Renal cortex interstitium (tissue), 11 donors: Measurements from ENCODE around the gene MGRN1. TPM values are rescaled to one million over a fixed set of nuclear protein-coding genes. Genes with fewer than 3 reads are reported as not detected.

Experiments
- DNase-seq, 11 donors: peaks; one replicate each; pipeline ENCODE4 v3.0.0-alpha.2; 2013; ENCODE audit warnings: low read depth in 9 of 11, low spot score in 4 of 11; ENCODE audit errors: extremely low read depth in 1 of 11
- polyA plus RNA-seq, 3 donors: library from polyadenylated mRNA; unstranded; fragments of 120-200 nt; gene quantifications; one replicate each; pipeline ENCODE4 v1.2.1, GENCODE V29; 2013; ENCODE audit not compliant: insufficient read length in 3 of 3

MGRN1 gene
- polyA plus RNA-seq, 3 donors, result 42.5 to 68.9 (median 51.9) TPM

GRCh38 chr16:4679850-4680636, 55.4 kb downstream of the MGRN1 start:
- no peak for DNase-seq

GRCh38 chr16:4680673-4681470, 56.2 kb downstream of the MGRN1 start:
- DNase-seq, result no peak

- no peak for DNase-seq
Measured at GRCh38 chr16:4681471-4682083, 57.0 kb downstream of the MGRN1 start.

- DNase-seq, result no peak
Measured at GRCh38 chr16:4682084-4682591, 57.5 kb downstream of the MGRN1 start.

- peak in 5 of 11 donors; percentile 64 to 72 (median 71) for DNase-seq
Measured at GRCh38 chr16:4682616-4683254, 58.1 kb downstream of the MGRN1 start.

DNA sequence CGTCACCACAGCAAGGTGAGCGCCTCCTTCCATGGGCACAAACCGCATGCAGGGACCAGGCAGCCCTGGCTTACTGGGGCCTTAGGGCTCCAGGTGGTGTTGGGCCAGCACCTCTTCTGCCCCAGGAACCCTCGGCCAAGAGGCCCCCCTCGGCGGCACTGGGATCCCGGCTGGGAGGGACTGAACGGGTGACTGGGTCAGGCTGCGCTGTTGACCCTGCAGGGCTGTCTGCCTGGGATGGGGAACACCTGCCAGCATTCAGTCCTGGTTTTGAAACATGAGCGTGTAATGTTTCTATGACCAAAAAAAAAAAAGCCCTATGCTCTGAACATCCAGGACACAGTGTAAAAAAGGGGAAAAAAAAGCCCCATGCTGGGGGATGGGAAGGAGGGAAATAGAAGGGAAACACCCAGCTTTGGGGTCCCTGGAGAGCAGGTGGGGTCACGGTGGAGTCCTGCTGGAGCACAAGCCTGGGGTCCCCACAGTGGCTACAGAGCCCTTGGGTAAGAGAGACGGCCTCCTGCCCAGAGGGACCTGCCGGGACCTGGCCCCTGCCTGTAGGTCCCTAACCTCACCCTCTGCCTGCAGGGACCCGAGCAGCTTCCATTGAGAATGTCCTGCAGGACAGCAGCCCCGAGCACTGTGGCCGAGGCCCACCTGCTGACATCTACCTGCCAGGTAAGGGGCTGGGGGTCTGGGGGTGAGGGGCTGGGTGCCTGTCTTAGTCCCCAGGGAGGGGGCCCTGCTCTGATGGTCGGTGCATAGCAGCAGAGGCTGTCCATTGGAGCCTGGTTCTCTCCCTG, 58.8 kb downstream of the MGRN1 start:
- no peak for DNase-seq

- DNase-seq, result no peak
Measured at GRCh38 chr16:4684058-4684715, 59.6 kb downstream of the MGRN1 start.

- no peak for DNase-seq
Measured at GRCh38 chr16:4684763-4685162, 60.1 kb downstream of the MGRN1 start.

- no peak for DNase-seq
Measured at GRCh38 chr16:4685292-4685691, 60.7 kb downstream of the MGRN1 start.

GRCh38 chr16:4685776-4686496, 61.3 kb downstream of the MGRN1 start:
- no peak for DNase-seq

DNA sequence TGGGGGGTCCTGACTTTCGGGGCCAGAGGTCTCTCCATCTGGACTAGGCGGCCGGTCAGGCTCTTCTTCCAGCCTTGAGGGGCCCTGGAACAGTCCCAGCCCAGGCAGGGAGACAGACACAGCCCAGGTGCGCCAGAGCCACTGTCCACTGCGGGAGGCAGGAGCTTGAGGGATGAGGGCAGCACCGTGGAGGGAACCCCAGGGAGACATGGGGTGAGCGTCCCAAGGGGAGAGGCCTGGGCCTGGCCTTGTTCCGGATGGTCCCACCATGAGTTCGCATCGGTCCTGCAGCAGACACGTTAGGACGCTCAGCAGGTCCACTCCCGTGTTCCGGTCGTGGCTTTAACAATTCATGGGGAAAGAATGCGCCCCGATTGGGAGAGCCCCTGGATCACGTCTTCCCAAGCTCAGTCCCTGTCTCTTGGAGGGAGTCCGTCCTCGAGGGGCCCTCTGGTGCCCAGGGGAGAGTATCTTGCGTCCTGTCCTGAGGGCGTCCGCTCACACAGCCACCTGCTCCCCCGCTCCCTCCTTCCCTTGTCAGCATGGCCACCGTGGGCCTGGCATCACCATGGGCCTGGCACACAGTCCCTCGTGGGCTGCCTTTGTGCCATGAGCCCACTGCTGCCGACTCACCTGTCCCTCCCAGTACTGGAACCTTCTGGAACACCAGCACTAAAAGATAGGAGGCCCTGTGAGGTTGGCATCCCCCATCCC, 62.0 kb downstream of the MGRN1 start:
- no peak for DNase-seq

DNA sequence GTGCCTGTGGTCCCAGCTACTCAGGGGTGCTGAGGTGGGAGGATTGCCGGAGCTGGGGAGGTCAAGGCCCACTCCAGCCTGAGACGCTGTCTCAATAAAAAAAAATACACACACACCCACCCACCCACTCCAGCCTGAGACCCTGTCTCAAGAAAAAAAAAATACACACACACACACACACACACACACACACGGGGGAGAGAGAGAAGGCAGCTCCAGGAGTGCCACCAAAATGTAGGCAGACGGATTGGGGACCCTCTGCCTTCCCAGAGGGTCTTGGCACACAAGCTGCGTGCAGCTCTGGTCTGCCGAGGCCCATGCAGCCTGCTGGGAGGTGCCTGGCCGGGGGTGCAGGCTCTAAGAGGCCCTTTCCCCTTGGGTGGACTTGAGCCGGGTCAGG, 62.8 kb downstream of the MGRN1 start:
- no peak for DNase-seq

- DNase-seq, result no peak
Measured at GRCh38 chr16:4687946-4688673, 63.5 kb downstream of the MGRN1 start.

DNA sequence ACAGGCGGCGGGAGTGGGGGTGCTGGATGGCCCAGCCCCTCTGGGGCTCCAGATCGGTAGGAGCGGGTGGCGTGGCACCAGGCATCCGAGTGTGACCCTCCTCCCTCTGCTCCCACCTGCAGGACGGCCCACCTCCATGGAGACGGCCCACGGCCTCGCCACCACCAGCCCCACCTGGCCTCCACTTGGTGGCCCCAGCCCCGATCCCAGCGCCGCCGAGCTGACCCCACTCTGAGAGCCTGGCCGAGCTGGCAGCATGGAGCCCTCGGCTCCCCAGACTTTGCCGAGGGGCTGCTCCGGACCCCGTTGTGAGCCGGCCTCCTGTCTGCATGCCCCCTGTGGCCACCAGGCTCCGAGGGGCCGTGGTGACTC, 64.0 kb downstream of the MGRN1 start:
- DNase-seq, result no peak

DNA sequence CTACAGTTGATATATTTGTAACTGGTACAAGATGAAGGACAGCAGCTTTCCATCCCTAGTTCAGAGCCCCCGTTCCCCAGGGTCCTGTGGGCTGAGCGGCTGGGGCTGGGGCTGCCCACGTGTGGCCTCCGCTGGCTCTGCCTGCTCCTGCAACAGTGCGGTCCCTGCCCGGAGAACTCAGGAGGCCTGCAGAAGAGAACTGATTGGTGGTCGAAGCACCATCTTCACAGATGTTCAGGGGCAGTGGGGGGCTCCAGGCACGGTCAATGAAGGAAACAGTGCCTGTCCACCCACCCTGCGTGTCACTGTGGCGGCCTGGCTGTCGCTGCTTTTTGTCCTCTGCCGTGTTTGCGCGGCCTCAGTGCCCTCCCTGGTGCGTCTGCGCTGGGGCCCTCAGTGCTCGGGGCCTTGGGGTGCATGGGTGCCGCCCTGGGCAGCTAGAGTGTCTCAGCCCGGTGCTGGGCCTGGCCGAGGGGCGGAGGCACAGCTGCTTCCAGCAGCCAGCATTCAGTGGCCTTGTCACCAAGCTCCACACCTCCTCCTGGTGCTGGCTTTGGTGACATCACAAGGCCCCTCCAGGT, 64.6 kb downstream of the MGRN1 start:
- DNase-seq, result no peak
